HEK293T (cell line): Measurements from ENCODE around the gene PPP1R1B.
"Not testable (repeated sequence)": the region's sequence is repeated elsewhere in the genome, so short reads cannot be mapped to it uniquely, and the experiment has no call there.

Experiments used
- CTCF ChIA-PET: fragments of 350-600 bp; formaldehyde crosslinking; extraction: SDS; loops from one replicate; lab custom pipeline; 2021; ENCODE audit warnings: antibody characterized with exemption, inconsistent platforms; lab: Yijun Ruan, JAX
- POLR2A ChIA-PET: fragments of 350-600 bp; formaldehyde crosslinking; extraction: SDS; loops from one replicate; lab custom pipeline; 2020; ENCODE audit warnings: antibody characterized with exemption, inconsistent platforms; lab: Yijun Ruan, JAX
- DNase-seq: peaks from one replicate; pipeline ENCODE4 v3.0.0; 2012; ENCODE audit warnings: mixed read lengths; ENCODE audit errors: extremely low spot score
- ARNT ChIP-seq: fragments of 450-650 bp; IDR thresholded peaks from 2 replicates; pipeline ENCODE4 v1.6.1; 2017; ENCODE audit warnings: mild to moderate bottlenecking
- BHLHE40 ChIP-seq: fragments of 450-650 bp; IDR thresholded peaks from 2 replicates; pipeline ENCODE4 v1.6.1; 2016; ENCODE audit warnings: mild to moderate bottlenecking, moderate library complexity, borderline replicate concordance
- CTBP1 ChIP-seq: fragments of 450-650 bp; IDR thresholded peaks from 2 replicates; pipeline ENCODE4 v1.6.1; 2016; ENCODE audit warnings: borderline replicate concordance
- ELF4 ChIP-seq: fragments of 450-650 bp; IDR thresholded peaks from 2 replicates; pipeline ENCODE4 v1.6.1; 2017; ENCODE audit warnings: antibody characterized with exemption
- FOXA1 ChIP-seq: fragments of 450-650 bp; IDR thresholded peaks from 2 replicates; pipeline ENCODE4 v1.6.1; 2016; ENCODE audit warnings: mild to moderate bottlenecking
- FOXK2 ChIP-seq: fragments of 450-650 bp; IDR thresholded peaks from 2 replicates; pipeline ENCODE4 v1.6.1; 2016; ENCODE audit warnings: mild to moderate bottlenecking
- FOXM1 ChIP-seq: fragments of 450-650 bp; IDR thresholded peaks from 2 replicates; pipeline ENCODE4 v1.6.1; 2017; ENCODE audit warnings: mild to moderate bottlenecking, borderline replicate concordance
- HDGF ChIP-seq: fragments of 450-650 bp; IDR thresholded peaks from 2 replicates; pipeline ENCODE4 v1.6.1; 2017; ENCODE audit warnings: antibody characterized with exemption, borderline replicate concordance
- L3MBTL2 ChIP-seq: fragments of 450-650 bp; conservative IDR thresholded peaks from 2 replicates; pipeline ENCODE4 v1.6.1; 2016; ENCODE audit warnings: mild to moderate bottlenecking
- LEF1 ChIP-seq: fragments of 450-650 bp; IDR thresholded peaks from 2 replicates; pipeline ENCODE4 v1.6.1; 2017; ENCODE audit warnings: mild to moderate bottlenecking, borderline replicate concordance
- NFRKB ChIP-seq: fragments of 450-650 bp; IDR thresholded peaks from 2 replicates; pipeline ENCODE4 v1.6.1; 2016; ENCODE audit warnings: mild to moderate bottlenecking, moderate library complexity
- SP1 ChIP-seq: fragments of 450-650 bp; IDR thresholded peaks from 2 replicates; pipeline ENCODE4 v1.6.1; 2017
- SUZ12 ChIP-seq: fragments of 450-650 bp; IDR thresholded peaks from 2 replicates; pipeline ENCODE4 v1.6.1; 2016; ENCODE audit warnings: mild to moderate bottlenecking
- TARDBP ChIP-seq: fragments of 450-650 bp; IDR thresholded peaks from 2 replicates; pipeline ENCODE4 v1.6.1; 2016
- ZNF384 ChIP-seq: fragments of 450-650 bp; IDR thresholded peaks from 2 replicates; pipeline ENCODE4 v1.6.1; 2016
- TF ChIP-seq, protein P1 (sequence below): fragments of 450-650 bp; IDR thresholded peaks from 2 replicates; pipeline ENCODE4 v1.6.1; 2016

PPP1R1B gene

DNA sequence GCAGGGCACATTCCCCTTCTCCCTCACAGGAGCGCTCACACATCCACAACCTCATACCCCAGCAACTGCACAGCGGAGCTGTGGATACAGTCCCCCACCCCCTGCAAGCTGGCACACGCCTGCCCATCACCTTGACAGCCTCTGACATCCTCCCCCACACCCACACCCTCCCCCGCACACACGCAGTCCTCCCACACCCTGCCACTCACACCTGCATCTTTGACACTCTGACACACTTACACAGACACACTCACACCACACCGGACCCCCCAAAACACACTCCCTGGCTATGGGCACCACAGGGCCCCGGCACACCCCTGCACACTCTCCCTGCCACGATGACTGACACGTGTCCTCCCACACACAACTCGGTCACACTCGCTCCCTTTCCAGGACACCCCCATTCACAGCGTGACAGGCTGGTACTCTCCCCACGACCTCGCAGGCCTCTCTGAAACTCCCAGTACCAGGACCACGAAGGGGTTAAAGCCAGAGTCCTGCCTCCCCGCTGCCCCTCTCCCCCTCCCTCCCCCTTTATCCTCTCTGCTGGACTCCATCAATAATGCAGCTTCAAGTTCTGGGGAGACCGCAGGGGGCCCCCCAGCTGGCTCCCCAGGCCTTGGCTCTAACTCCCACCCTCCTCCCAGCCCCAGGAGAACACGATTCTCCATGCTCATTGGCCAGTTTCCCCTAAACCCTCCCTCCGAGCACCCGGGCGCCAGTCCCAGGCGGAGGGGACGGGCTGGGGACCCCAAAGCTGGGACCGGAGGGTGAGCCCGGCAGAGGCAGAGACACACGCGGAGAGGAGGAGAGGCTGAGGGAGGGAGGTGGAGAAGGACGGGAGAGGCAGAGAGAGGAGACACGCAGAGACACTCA, at the start of gene PPP1R1B:
Gene PPP1R1B, plus strand, starts transcription at position 782 of the 876 bp plus-strand sequence. CDS start 441 bp downstream, outside the sequence.
- no peak for TF ChIP-seq HDGF
- no peak for TF ChIP-seq BHLHE40
- TF ChIP-seq NFRKB, result no peak
- TF ChIP-seq, protein P1, sequence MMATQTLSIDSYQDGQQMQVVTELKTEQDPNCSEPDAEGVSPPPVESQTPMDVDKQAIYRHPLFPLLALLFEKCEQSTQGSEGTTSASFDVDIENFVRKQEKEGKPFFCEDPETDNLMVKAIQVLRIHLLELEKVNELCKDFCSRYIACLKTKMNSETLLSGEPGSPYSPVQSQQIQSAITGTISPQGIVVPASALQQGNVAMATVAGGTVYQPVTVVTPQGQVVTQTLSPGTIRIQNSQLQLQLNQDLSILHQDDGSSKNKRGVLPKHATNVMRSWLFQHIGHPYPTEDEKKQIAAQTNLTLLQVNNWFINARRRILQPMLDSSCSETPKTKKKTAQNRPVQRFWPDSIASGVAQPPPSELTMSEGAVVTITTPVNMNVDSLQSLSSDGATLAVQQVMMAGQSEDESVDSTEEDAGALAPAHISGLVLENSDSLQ, result no peak
- TF ChIP-seq ARNT, result no peak
- TF ChIP-seq ELF4, result no peak
- no peak for TF ChIP-seq FOXM1
- no peak for TF ChIP-seq SP1
- no peak for TF ChIP-seq L3MBTL2
- TF ChIP-seq SUZ12, result no peak
- DNase-seq, result no peak
- ChIA-PET CTCF (interaction anchor here (0.5 kb wide), 1 partner anchor 289 kb away, joined by 3 read pairs; no protein-coding TSS in a partner anchor), POLR2A (no interaction called here)

DNA sequence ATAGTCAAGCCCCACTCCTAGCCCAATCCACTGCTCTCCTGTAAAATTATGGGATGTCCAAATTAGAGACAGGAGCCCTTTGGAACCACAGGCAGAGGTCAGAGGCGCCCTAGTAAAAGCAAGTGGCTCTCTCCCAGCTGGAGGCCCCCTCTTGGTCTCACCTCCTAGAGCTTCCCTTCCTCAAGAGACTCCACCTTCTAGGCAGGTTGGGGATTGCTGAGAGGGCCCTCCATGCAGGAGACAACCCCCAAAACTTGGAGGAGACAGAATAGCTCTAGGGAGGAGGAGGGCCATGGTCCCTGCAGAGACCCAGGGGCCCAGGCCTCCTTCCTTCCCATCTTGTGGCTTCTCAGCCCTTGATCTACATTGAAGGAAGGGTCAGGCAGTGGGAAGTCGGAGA, 48.5 kb upstream of the PPP1R1B start:
- ChIA-PET CTCF (interaction anchor here (1.6 kb wide), 1 partner anchor 44 kb away, joined by 3 read pairs; no protein-coding TSS in a partner anchor), POLR2A (interaction anchor here (1.0 kb wide), 1 partner anchor 9 kb away, joined by 3 read pairs; no protein-coding TSS in a partner anchor)
- no peak for DNase-seq
- no peak for TF ChIP-seq ZNF384

DNA sequence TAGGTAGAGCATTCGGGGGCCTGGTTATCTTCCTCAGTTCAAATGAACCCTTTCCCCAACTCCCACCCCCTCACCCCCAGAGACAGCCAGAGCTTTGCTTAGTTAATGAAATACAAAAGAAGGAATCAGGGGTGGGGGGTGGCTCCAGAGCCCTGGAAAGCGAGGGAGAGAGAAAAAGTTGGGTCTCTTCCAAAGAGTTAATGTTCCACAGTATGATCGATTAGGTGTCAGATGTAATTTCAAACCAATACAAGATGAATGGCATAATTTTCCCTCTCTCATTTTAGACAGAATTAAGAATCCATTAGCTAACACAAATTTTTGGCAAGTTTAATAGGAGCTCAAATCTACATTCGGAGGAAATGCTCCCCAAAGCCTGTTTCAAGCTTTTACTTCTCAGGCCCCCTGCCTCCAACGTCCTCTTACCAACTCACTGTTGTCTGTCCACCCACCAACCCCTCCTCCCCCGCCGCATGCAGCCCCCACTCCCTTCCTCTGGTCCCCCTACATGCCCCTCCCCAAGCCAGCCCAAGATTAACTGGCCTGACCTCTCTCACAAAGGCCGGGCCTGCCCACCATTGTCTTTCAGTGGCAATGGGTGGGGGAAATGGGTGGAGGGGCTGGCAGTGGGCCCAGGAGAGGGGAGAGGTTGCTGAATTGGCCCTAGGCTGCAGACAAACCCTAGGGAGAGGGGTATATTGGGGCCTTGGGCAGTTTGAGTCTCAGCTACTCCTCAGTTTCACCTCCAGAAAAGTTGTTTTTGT, 47.3 kb upstream of the PPP1R1B start:
- TF ChIP-seq SUZ12, result no peak
- no peak for TF ChIP-seq CTBP1
- TF ChIP-seq TARDBP, result no peak
- TF ChIP-seq LEF1, result no peak
- TF ChIP-seq BHLHE40, result no peak
- TF ChIP-seq FOXM1, result no peak
- TF ChIP-seq HDGF, result no peak
- POLR2A ChIA-PET, result no interaction called here
- CTCF ChIA-PET, result interaction anchor here (1.3 kb wide), 1 partner anchor 42 kb away, joined by 6 read pairs; no protein-coding TSS in a partner anchor
- no peak for DNase-seq

DNA sequence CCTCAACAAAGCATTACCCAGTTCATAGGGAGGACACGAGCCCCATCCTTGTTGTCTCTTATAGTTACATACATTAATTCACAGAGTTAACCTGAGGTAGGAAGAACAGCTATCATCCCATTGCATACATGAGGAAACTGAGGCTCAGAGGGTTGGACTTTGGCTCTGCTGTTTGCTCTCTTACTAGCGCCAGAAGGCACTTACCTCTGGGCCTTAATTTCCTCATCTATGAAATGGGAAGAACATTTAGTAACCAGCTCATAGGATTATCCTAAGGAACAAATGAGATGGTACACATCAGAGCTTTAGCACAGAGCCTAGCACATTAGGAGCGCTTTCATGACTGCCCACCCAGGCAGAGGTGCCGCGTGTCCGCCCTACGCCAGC, 46.7 kb upstream of the PPP1R1B start:
- TF ChIP-seq ARNT (no peak), NFRKB (no peak), FOXM1 (no peak), ZNF384 (no peak), FOXA1 (no peak), SP1 (no peak), FOXK2 (no peak), SUZ12 (no peak)
- ChIA-PET POLR2A (no interaction called here), CTCF (interaction anchor here (1.3 kb wide), 1 partner anchor 42 kb away, joined by 6 read pairs; no protein-coding TSS in a partner anchor)
- no peak for DNase-seq

DNA sequence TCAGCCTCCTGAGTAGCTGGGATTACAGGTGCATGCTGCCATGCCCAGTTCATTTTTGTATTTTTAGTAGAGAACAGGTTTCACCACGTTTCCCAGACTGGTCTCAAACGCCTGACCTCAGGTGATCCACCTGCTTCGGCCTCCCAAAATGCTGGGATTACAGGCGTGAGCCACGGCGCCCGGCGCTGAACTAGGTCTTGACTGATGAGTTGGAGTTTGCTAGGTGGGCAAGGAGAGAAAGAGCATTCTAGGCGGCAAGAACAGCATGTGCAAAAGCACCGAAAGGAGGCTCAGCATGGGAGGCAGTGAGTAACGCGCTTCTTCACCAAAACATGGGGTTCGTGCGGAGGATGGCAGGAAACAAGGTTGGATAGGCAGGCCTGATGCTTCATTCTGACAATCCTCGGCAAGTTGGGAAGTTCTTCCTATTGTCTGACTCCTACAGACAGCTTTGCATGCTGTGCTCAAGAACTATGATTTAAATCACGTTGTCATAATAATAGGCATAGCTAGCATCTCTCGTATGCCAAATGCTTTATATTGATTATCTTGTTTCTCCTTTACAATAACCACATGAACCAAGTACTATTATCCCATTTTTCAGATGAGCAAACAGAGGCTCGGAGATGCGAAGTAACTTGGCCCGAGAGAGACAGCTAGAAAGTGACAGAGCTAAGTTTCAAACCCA, 45.5 kb upstream of the PPP1R1B start:
- POLR2A ChIA-PET, result no interaction called here
- TF ChIP-seq NFRKB, result no peak
- DNase-seq, result no peak
- CTCF ChIA-PET, result interaction anchor here (0.6 kb wide), 1 partner anchor 13 kb away, joined by 4 read pairs; no protein-coding TSS in a partner anchor

- ChIA-PET POLR2A (no interaction called here), CTCF (no interaction called here)
- TF ChIP-seq BHLHE40 (no peak), SP1 (no peak), L3MBTL2 (no peak), CTBP1 (no peak), FOXA1 (no peak), ZNF384 (no peak), HDGF (no peak), TARDBP (no peak)
- DNase-seq, result no peak
Observed at GRCh38 chr17:39581759-39582085, 45.0 kb upstream of the PPP1R1B start.

- ChIA-PET POLR2A (no interaction called here), CTCF (interaction anchor here (0.7 to 1.5 kb wide), 2 partner anchors 35 to 39 kb away, joined by 4 to 5 read pairs; no protein-coding TSS in a partner anchor)
- TF ChIP-seq NFRKB, result no peak
- no peak for TF ChIP-seq ZNF384
- no peak for TF ChIP-seq LEF1
- DNase-seq, result no peak
Observed at GRCh38 chr17:39582658-39583057, 44.1 kb upstream of the PPP1R1B start.

DNA sequence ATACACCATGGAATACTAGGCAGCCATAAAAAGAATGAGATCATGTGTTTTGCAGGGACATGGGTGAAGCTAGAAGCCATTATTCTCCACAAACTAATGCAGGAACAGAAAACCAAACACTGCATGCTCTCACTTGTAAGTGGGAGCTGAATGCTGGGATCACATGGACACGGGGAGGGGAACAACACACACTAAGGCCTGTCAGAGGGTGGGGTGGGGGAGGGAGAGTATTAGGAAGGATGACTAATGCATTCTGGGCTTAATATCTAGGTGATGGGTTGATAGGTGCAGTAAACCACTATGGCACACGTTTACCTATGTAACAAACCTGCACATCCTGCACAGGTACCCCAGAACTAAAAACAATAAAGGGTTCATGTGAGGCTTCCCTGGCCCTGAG, 36.6 kb upstream of the PPP1R1B start:
- POLR2A ChIA-PET, result interaction anchor here (1.6 kb wide), 1 partner anchor 47 kb away, joined by 6 read pairs; the partner anchor contains the start of gene STARD3
- CTCF ChIA-PET, result interaction anchor here (0.6 kb wide), 1 partner anchor 33 kb away, joined by 3 read pairs; no protein-coding TSS in a partner anchor
- DNase-seq, result not testable (repeated sequence)
